CD4-positive, alpha-beta T cell (primary cell): Measurements from ENCODE around the gene SELE. TPM values are rescaled to one million over a fixed set of nuclear protein-coding genes. Genes with fewer than 3 reads are reported as not detected.
"Not testable (repeated sequence)": the region's sequence is repeated elsewhere in the genome, so short reads cannot be mapped to it uniquely, and the experiment has no call there.

Source experiments
- ATAC-seq: fragments of 200-7000 bp; cut with Tn5 transposase; one replicate; pipeline ENCODE4 v1.10.0; 2022; ENCODE audit warnings: mild to moderate bottlenecking; ENCODE audit not compliant: poor library complexity
- CTCF ChIA-PET: fragments of 350-600 bp; sonication (Branson Sonifier 250); formaldehyde crosslinking; loops from one replicate; lab custom pipeline; 2021; ENCODE audit warnings: antibody characterized with exemption, inconsistent platforms; lab: Charles Lee
- POLR2A ChIA-PET: fragments of 350-600 bp; sonication (Branson Sonifier 250); formaldehyde crosslinking; loops from one replicate; lab custom pipeline; 2021; ENCODE audit warnings: antibody characterized with exemption, inconsistent platforms; lab: Charles Lee
- DNase-seq, 14 experiments: peaks; one replicate each; pipeline ENCODE4 v3.0.0-alpha.2; 2013 to 2020; ENCODE audit warnings: mixed read lengths in 2 of 14
- H3K27ac ChIP-seq, 2 donors: one replicate each; pipeline versions ENCODE4 v1.5.1 to v1.7.0; 2013; ENCODE audit warnings: low read length in 2 of 2, low read depth in 1 of 2, mild to moderate bottlenecking in 1 of 2
- H3K27me3 ChIP-seq, 2 experiments: 1 replicate in 1 of 2; 2 replicates in 1 of 2; pipeline versions ENCODE4 v1.6.1 to v1.7.0; 2013; ENCODE audit warnings: low read length in 2 of 2, control low read depth in 1 of 2, mild to moderate bottlenecking in 1 of 2, moderate library complexity in 1 of 2; ENCODE audit not compliant: insufficient read depth in 2 of 2, control insufficient read depth in 1 of 2
- H3K36me3 ChIP-seq: one replicate; pipeline ENCODE4 v1.6.1; 2013; ENCODE audit warnings: low read length, control low read depth; ENCODE audit not compliant: insufficient read depth
- H3K4me1 ChIP-seq: one replicate; pipeline ENCODE4 v1.6.1; 2013; ENCODE audit warnings: low read length, control low read depth; ENCODE audit not compliant: insufficient read depth
- H3K4me3 ChIP-seq: one replicate; pipeline ENCODE4 v1.5.1; 2013; ENCODE audit warnings: mild to moderate bottlenecking, low read length, moderate library complexity
- H3K9me3 ChIP-seq, 2 experiments: 1 replicate in 1 of 2; 2 replicates in 1 of 2; pipeline versions ENCODE4 v1.6.1 to v1.7.0; 2013; ENCODE audit warnings: low read length in 2 of 2, mild to moderate bottlenecking in 2 of 2, control low read depth in 1 of 2, moderate library complexity in 1 of 2; ENCODE audit not compliant: control insufficient read depth in 1 of 2, insufficient read depth in 1 of 2
- H3K27ac Mint-ChIP-seq: one replicate; pipeline ENCODE4 v1.8.0; 2020; ENCODE audit warnings: mixed read lengths
- H3K27me3 Mint-ChIP-seq: one replicate; pipeline ENCODE4 v1.8.0; 2021; ENCODE audit warnings: mixed read lengths
- H3K36me3 Mint-ChIP-seq: one replicate; pipeline ENCODE4 v1.8.0; 2021; ENCODE audit warnings: low read depth, mixed read lengths
- H3K4me1 Mint-ChIP-seq: one replicate; pipeline ENCODE4 v1.8.0; 2021; ENCODE audit warnings: low read depth, mixed read lengths
- H3K4me3 Mint-ChIP-seq: one replicate; pipeline ENCODE4 v1.8.0; 2020; ENCODE audit warnings: mild to moderate bottlenecking, mixed read lengths
- H3K9me3 Mint-ChIP-seq: one replicate; pipeline ENCODE4 v1.8.0; 2020; ENCODE audit warnings: mixed read lengths
- CTCF ChIP-seq: fragments of 200-600 bp; IDR thresholded peaks from one replicate; pipeline ENCODE4 v1.8.0; 2022; ENCODE audit warnings: antibody characterized with exemption, mild to moderate bottlenecking
- intact Hi-C, 2 experiments: fragments of 100-400 bp; cut with DNase I in 1 of 2; cut with micrococcal nuclease in 1 of 2; formaldehyde crosslinking; loops; one replicate each; pipeline versions ENCODE4 v1.15.1 to v1.9.0; 2023 to 2025; cut with DNase I, micrococcal nuclease
- total RNA-seq, 174 experiments: library from RNA in 2 of 174; stranded (reverse) in 2 of 174; gene quantifications; one replicate each; pipeline ENCODE4 v1.2.3 and lab custom pipeline; 2021 to 2026

The SELE gene
- total RNA-seq, 2 experiments from 2014 or later = not detected

- POLR2A ChIA-PET = no interaction called here
These were observed 9.7 kb downstream of the SELE start for GRCh38 chr1:169724168-169724567.

GRCh38 chr1:169723763-169724162 is 10.1 kb downstream of the SELE start:
- Histone ChIP-seq H3K9me3 (no peaks in the 10 kb centered on the region), H3K4me3 (no peak overlapping the region), H3K4me1 (no peaks in the 10 kb centered on the region), H3K27me3 (peaks cover 0 to 3% of the 10 kb centered on the region in 2 experiments), H3K36me3 (no peaks in the 10 kb centered on the region), H3K27ac (no peak overlapping the region)
- ATAC-seq (no peak), DNase-seq (no peak)
- ChIA-PET POLR2A (no interaction called here), CTCF (no interaction called here)
- Mint-ChIP-seq H3K9me3 (no peaks in the 10 kb centered on the region), H3K27me3 (no peaks in the 10 kb centered on the region), H3K4me1 (no peaks in the 10 kb centered on the region), H3K27ac (no peak overlapping the region), H3K4me3 (no peak overlapping the region), H3K36me3 (no peaks in the 10 kb centered on the region)
- intact Hi-C loops = loop anchor here in 1 of 2 experiments (5.0 kb wide), 1 partner anchor 54 kb away; no protein-coding TSS in a partner anchor
- no peak for TF ChIP-seq CTCF

More at GRCh38 chr1:169724168-169724567, 9.7 kb downstream of the SELE start:
- ATAC-seq (no peak), DNase-seq (no peak)
- H3K9me3 Mint-ChIP-seq = no peaks in the 10 kb centered on the region
- peaks cover 0 to 5% of the 10 kb centered on the region in 2 experiments for H3K27me3 ChIP-seq
- H3K27me3 Mint-ChIP-seq = no peaks in the 10 kb centered on the region
- TF ChIP-seq CTCF = no peak
- no peak overlapping the region for H3K27ac Mint-ChIP-seq
- no peaks in the 10 kb centered on the region for H3K4me1 Mint-ChIP-seq
- H3K36me3 Mint-ChIP-seq = no peaks in the 10 kb centered on the region
- no peak overlapping the region for H3K4me3 Mint-ChIP-seq
- H3K4me3 ChIP-seq = no peak overlapping the region
- no peaks in the 10 kb centered on the region for H3K36me3 ChIP-seq
- H3K27ac ChIP-seq = no peak overlapping the region
- CTCF ChIA-PET = no interaction called here
- H3K9me3 ChIP-seq = no peaks in the 10 kb centered on the region
- no peaks in the 10 kb centered on the region for H3K4me1 ChIP-seq
- intact Hi-C loops = loop anchor here in 1 of 2 experiments (5.0 kb wide), 1 partner anchor 53 kb away; no protein-coding TSS in a partner anchor

GRCh38 chr1:169722779-169723178 is 11.1 kb downstream of the SELE start:
- H3K27me3 Mint-ChIP-seq = no peaks in the 10 kb centered on the region
- Histone ChIP-seq H3K27ac (no peak overlapping the region), H3K4me3 (no peak overlapping the region), H3K9me3 (no peaks in the 10 kb centered on the region), H3K27me3 (peaks cover 0 to under 1% of the 10 kb centered on the region in 2 experiments), H3K4me1 (no peaks in the 10 kb centered on the region), H3K36me3 (no peaks in the 10 kb centered on the region)
- H3K9me3 Mint-ChIP-seq = no peaks in the 10 kb centered on the region
- intact Hi-C loops = loop anchor here in 1 of 2 experiments (5.0 kb wide), 1 partner anchor 55 kb away; no protein-coding TSS in a partner anchor
- H3K4me3 Mint-ChIP-seq = no peak overlapping the region
- H3K27ac Mint-ChIP-seq = no peak overlapping the region
- POLR2A ChIA-PET = no interaction called here
- H3K36me3 Mint-ChIP-seq = no peaks in the 10 kb centered on the region
- no peak for DNase-seq
- TF ChIP-seq CTCF = no peak
- CTCF ChIA-PET = no interaction called here
- no peaks in the 10 kb centered on the region for H3K4me1 Mint-ChIP-seq
- ATAC-seq = no peak

- H3K4me3 Mint-ChIP-seq, ATAC-seq, H3K9me3 Mint-ChIP-seq, H3K27ac Mint-ChIP-seq, H3K27me3 ChIP-seq, H3K9me3 ChIP-seq, H3K4me1 ChIP-seq, H3K4me1 Mint-ChIP-seq, H3K36me3 ChIP-seq, POLR2A ChIA-PET, H3K27ac ChIP-seq, DNase-seq, H3K4me3 ChIP-seq, H3K27me3 Mint-ChIP-seq, CTCF ChIA-PET: not testable (repeated sequence)
- H3K36me3 Mint-ChIP-seq = peaks cover 13% of the 10 kb centered on the region
- intact Hi-C loops = loop anchor here in 1 of 2 experiments (10.0 kb wide), 1 partner anchor 250 kb away; no protein-coding TSS in a partner anchor
These were observed 18.8 kb downstream of the SELE start for GRCh38 chr1:169715100-169715499.

- intact Hi-C loops = loop anchor here (2.0 to 10.0 kb wide), 6 partner anchors 79 to 248 kb away; partner anchors contain the start of genes METTL18 (in 1 of the 2) and SLC19A2 (in 1 of the 2)
- not testable (repeated sequence) for DNase-seq, H3K9me3 ChIP-seq, ATAC-seq, H3K4me3 Mint-ChIP-seq, H3K27me3 ChIP-seq, H3K4me1 ChIP-seq, H3K27me3 Mint-ChIP-seq, H3K36me3 ChIP-seq, H3K4me3 ChIP-seq, H3K27ac ChIP-seq, H3K9me3 Mint-ChIP-seq, H3K27ac Mint-ChIP-seq
- ChIA-PET POLR2A (interaction anchor here (1.2 to 9.5 kb wide), 6 partner anchors 17 to 127 kb away, joined by 3 to 102 read pairs (median 16); partner anchors contain the start of genes F5 and METTL18), CTCF (interaction anchor here (1.6 to 2.7 kb wide), 5 partner anchors 20 to 164 kb away, joined by 12 to 78 read pairs (median 38); partner anchors contain the start of gene F5)
- peaks cover 14% of the 10 kb centered on the region for H3K4me1 Mint-ChIP-seq
- H3K36me3 Mint-ChIP-seq = peaks cover 31% of the 10 kb centered on the region
These were observed 20.8 kb downstream of the SELE start for GRCh38 chr1:169713090-169713489.
